ENCODE measurements around the gene ADAMTS3. TPM values are rescaled to one million over a fixed set of nuclear protein-coding genes. Genes with fewer than 3 reads are reported as not detected.

The ADAMTS3 gene
- polyA plus RNA-seq, 1 donor from 2014 or later = 0.20 TPM

DNA sequence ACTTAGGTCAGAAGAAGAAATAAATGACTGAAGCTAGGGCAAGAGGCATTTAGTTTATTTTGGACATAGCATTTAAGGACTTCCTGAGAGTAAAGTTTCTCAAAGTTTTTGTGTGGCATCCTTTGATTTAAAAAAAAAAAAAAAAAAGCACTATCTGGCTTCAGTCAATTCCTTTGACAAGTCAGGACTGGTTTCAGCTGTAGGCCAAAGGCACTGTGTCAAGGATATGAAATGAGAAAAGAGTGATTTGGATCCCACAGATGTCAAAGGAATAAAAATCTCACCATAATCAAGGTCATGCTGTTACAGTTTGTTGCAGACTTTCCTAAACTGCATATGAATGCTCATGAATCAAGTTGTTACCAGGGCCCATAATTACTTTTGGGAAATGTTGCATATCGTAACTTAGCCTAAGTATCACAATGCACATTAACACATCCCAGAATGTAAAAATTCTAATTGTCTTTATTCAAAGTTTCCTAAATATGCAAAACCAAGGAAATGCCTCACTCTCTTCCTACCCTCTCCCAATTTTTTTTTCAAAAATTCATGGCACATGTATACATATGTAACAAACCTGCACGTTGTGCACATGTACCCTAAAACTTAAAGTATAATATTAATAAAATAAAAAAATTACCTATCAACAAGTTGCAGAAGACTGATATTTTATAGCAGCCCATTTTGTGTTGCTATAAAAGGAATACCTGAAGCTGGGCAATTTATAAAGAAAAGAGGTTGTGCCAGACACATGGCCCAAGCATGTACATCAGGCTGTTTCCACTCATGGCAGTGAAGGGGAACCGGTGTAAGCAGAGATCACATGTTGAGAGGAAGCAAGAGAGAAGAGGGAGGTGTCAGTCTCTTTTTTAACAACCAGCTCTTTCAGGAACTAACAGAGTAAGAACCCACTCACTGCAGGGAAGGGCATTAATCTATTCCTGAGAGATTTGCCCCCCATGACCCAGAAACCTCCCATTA lies 33.7 kb upstream of the ADAMTS3 start:
- H3K79me2 ChIP-seq (replicated peaks; ENCODE audit: insufficient read depth, low read length) = no peaks in the 10 kb centered on the region
- H3F3A ChIP-seq (ENCODE audit: insufficient read depth, low read length, poor library complexity, severe bottlenecking) = no peaks in the 10 kb centered on the region
- no peak overlapping the region for H3K9ac ChIP-seq (ENCODE audit: low read length)
- H3K9me3 ChIP-seq (ENCODE audit: low read length) = peaks cover 7% of the 10 kb centered on the region
- TF ChIP-seq, protein P1, sequence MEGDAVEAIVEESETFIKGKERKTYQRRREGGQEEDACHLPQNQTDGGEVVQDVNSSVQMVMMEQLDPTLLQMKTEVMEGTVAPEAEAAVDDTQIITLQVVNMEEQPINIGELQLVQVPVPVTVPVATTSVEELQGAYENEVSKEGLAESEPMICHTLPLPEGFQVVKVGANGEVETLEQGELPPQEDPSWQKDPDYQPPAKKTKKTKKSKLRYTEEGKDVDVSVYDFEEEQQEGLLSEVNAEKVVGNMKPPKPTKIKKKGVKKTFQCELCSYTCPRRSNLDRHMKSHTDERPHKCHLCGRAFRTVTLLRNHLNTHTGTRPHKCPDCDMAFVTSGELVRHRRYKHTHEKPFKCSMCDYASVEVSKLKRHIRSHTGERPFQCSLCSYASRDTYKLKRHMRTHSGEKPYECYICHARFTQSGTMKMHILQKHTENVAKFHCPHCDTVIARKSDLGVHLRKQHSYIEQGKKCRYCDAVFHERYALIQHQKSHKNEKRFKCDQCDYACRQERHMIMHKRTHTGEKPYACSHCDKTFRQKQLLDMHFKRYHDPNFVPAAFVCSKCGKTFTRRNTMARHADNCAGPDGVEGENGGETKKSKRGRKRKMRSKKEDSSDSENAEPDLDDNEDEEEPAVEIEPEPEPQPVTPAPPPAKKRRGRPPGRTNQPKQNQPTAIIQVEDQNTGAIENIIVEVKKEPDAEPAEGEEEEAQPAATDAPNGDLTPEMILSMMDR (IDR thresholded peaks at IDR 0.05; ENCODE audit: poor library complexity, severe bottlenecking) = no peak
- TF ChIP-seq MXI1 (conservative IDR thresholded peaks at IDR 0.05; ENCODE audit: poor library complexity, severe bottlenecking) (no peak), EP300 (conservative IDR thresholded peaks at IDR 0.05; ENCODE audit: poor library complexity, severe bottlenecking) (no peak), RAD21 (conservative IDR thresholded peaks at IDR 0.05) (no peak), POLR2AphosphoS5 (IDR thresholded peaks at IDR 0.05) (no peak), TAF1 (IDR thresholded peaks at IDR 0.05; ENCODE audit: low read depth) (no peak), SMC3 (conservative IDR thresholded peaks at IDR 0.05; ENCODE audit: poor library complexity) (no peak), EZH2 (IDR thresholded peaks at IDR 0.05; ENCODE audit: borderline replicate concordance, insufficient read depth, low read length, poor library complexity, severe bottlenecking) (no peak)
- TF ChIP-seq, protein P2, sequence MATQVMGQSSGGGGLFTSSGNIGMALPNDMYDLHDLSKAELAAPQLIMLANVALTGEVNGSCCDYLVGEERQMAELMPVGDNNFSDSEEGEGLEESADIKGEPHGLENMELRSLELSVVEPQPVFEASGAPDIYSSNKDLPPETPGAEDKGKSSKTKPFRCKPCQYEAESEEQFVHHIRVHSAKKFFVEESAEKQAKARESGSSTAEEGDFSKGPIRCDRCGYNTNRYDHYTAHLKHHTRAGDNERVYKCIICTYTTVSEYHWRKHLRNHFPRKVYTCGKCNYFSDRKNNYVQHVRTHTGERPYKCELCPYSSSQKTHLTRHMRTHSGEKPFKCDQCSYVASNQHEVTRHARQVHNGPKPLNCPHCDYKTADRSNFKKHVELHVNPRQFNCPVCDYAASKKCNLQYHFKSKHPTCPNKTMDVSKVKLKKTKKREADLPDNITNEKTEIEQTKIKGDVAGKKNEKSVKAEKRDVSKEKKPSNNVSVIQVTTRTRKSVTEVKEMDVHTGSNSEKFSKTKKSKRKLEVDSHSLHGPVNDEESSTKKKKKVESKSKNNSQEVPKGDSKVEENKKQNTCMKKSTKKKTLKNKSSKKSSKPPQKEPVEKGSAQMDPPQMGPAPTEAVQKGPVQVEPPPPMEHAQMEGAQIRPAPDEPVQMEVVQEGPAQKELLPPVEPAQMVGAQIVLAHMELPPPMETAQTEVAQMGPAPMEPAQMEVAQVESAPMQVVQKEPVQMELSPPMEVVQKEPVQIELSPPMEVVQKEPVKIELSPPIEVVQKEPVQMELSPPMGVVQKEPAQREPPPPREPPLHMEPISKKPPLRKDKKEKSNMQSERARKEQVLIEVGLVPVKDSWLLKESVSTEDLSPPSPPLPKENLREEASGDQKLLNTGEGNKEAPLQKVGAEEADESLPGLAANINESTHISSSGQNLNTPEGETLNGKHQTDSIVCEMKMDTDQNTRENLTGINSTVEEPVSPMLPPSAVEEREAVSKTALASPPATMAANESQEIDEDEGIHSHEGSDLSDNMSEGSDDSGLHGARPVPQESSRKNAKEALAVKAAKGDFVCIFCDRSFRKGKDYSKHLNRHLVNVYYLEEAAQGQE (IDR thresholded peaks at IDR 0.05; ENCODE audit: borderline replicate concordance) = no peak
- no peaks in the 10 kb centered on the region for H3K36me3 ChIP-seq (ENCODE audit: insufficient read depth, low read length)
- H2AFZ ChIP-seq (ENCODE audit: low read depth, low read length) = no peak overlapping the region
- H3K27me3 ChIP-seq (ENCODE audit: insufficient read depth, low read depth, low read length) = no peaks in the 10 kb centered on the region
- no peak overlapping the region for H3K4me2 ChIP-seq (ENCODE audit: low read length)
- H3K9me2 ChIP-seq (ENCODE audit: insufficient read depth, low read length) = no peaks in the 10 kb centered on the region
- no peaks in the 10 kb centered on the region for H4K20me1 ChIP-seq (ENCODE audit: insufficient read depth)
- no peak overlapping the region for H3K27ac ChIP-seq (ENCODE audit: low read length)
- H3K4me3 ChIP-seq (ENCODE audit: low read length) = no peak overlapping the region

DNA sequence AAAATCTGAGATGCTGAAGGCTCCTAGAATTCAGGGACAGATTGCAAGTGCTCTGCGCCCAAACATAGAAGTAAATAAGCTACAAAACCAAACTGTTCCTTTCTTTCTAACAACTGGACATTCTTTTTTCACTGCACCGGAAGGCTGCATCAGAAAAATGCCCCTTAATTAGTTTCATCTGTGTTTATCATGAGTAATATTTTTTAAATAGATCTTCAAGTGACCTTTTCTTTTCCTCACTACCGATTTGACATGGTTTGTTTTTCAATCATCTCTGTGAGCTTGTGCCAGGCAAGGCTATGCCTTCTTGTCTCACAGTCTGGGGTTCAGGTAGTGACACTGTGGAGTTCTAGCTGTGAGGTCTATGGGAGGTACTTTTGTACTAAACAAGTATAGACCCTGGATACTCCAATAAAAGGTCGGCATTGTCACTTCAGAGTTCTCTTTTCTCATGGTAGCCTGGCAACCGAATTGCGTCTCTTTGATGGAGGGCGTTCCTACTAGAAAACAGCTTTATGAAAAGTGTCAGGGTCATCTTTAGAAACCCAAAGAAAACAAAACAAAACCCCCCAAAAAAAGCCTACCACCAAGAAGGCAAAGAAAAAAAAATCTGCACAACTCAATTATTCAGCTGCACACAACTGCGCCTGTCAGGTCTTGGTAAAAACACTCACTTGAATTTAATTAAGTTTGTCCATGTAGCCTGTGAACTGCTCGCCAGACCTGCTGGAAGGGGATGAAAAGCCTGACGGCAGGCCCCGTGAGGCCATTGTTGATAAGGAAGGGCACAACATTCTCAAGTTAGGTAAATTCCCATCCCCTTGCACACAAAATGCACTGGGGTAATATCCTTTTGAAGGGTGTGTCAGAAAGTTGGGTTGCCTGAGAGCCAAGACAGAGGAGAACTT lies 22.8 kb upstream of the ADAMTS3 start:
- H3K4me2 ChIP-seq (ENCODE audit: low read length) = no peak overlapping the region
- no peak for TF ChIP-seq EP300 (conservative IDR thresholded peaks at IDR 0.05; ENCODE audit: poor library complexity, severe bottlenecking)
- TF ChIP-seq MXI1 (conservative IDR thresholded peaks at IDR 0.05; ENCODE audit: poor library complexity, severe bottlenecking) = no peak
- TF ChIP-seq POLR2AphosphoS5 (IDR thresholded peaks at IDR 0.05) = no peak
- no peak for TF ChIP-seq TAF1 (IDR thresholded peaks at IDR 0.05; ENCODE audit: low read depth)
- no peaks in the 10 kb centered on the region for H4K20me1 ChIP-seq (ENCODE audit: insufficient read depth)
- no peak overlapping the region for H3K9ac ChIP-seq (ENCODE audit: low read length)
- H3K27me3 ChIP-seq (ENCODE audit: insufficient read depth, low read depth, low read length) = peaks cover 13% of the 10 kb centered on the region
- no peaks in the 10 kb centered on the region for H3K9me2 ChIP-seq (ENCODE audit: insufficient read depth, low read length)
- H3F3A ChIP-seq (ENCODE audit: insufficient read depth, low read length, poor library complexity, severe bottlenecking) = no peaks in the 10 kb centered on the region
- no peaks in the 10 kb centered on the region for H3K36me3 ChIP-seq (ENCODE audit: insufficient read depth, low read length)
- no peak overlapping the region for H3K4me3 ChIP-seq (ENCODE audit: low read length)
- no peaks in the 10 kb centered on the region for H3K9me3 ChIP-seq (ENCODE audit: low read length)
- H2AFZ ChIP-seq (ENCODE audit: low read depth, low read length) = no peak overlapping the region
- H3K27ac ChIP-seq (ENCODE audit: low read length) = no peak overlapping the region
- no peaks in the 10 kb centered on the region for H3K79me2 ChIP-seq (replicated peaks; ENCODE audit: insufficient read depth, low read length)
